HG03460 (cell line): ENCODE measurements around the gene KRTAP2-1.
"Not testable (repeated sequence)": the region's sequence is repeated elsewhere in the genome, so short reads cannot be mapped to it uniquely, and the experiment has no call there.

Experiments
- ATAC-seq: cut with Tn5 transposase; IDR thresholded peaks from one replicate; pipeline ENCODE4 v1.9.1; 2021; ENCODE audit not compliant: unreplicated experiment

Gene KRTAP2-1

DNA sequence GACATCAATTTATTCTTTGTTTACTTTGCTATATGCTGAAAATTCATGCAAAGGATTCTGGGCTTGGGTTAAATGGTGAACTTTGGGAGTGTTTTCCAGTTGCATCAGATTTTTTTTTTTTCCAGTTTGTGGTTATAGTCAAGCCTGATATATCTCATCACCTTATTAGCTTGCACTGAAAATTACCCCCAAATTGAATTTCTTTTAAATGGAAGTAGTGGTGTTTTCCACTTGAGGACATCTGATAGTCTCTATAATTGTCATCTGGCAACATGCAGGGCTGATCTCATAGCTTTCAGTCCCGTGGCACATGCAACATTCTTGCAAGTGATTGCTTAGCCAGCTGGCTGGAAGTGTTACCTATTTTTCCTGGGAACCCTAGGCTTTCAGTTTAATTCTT, 33.5 kb downstream of the KRTAP2-1 start:
- no peak for ATAC-seq

DNA sequence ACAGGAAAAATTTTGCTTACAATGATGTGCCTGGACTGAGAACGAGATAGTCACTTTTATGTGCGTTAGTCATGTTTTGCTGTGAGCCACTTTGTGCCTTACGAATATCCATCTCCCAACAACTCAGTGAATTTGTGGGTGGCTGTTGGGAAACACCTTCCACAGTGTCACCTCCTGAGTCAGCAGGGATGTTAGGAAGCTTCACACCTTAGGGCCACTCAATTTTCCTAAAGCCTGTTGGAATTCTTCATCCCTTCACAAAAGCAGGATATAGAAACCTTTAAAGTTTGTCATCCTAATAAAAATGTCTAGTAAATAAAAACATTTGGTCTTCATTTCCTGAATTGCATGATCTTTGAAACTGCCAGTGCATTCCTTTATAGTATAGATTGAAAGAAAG, 33.9 kb downstream of the KRTAP2-1 start:
- no peak for ATAC-seq

DNA sequence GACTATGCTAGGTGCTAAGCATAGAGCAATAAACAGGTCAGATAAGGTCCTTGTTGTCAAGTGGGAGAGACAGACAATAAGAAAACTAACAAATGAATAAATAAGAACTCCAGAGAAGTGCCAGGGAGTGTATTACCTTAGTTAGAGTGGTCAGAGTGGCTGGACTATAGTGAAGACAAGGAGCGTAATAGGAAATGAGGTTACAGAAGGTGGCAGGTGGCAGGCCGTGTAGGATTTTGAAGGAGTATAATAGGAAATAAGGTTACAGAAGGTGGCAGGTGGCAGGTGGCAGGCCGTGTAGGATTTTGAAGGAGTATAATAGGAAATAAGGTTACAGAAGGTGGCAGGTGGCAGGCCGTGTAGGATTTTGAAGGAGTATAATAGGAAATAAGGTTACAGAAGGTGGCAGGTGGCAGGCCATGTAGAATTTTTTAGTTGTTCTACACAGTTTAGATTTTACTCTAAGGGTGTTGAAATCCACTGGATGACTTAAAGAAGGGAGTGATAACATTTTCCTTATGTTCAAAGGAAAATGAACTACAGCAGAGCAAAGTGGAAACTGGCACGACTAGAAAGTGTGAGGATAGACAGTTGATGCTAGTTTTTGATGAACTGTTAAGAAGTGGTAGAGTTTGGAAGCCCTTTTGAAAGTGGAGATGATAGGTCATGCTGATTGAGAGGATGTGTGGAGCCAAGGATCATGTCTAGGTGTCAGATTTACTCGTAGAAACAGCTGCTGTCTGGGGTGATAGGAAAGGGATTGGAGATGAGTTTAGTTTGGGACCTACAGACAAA, 34.6 kb downstream of the KRTAP2-1 start:
- no peak for ATAC-seq

DNA sequence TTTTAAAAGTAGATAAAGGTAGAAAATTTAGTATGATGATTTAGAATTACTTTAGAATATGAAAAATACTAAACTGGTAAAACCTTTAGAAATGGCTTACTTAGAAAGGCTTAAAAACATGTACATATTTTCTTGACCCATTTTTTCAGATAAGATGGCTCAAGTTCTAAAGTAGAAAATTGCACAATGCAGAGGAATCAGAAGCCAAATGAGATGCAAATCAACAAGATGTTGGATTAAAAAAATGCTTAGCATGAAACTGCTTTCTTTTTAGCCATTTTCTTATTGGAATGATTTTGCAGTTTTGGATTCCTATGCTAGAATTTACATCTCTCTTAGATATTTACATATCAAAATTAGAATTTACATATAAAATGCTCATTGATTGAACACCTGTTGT, 36.7 kb downstream of the KRTAP2-1 start:
- ATAC-seq: no peak

DNA sequence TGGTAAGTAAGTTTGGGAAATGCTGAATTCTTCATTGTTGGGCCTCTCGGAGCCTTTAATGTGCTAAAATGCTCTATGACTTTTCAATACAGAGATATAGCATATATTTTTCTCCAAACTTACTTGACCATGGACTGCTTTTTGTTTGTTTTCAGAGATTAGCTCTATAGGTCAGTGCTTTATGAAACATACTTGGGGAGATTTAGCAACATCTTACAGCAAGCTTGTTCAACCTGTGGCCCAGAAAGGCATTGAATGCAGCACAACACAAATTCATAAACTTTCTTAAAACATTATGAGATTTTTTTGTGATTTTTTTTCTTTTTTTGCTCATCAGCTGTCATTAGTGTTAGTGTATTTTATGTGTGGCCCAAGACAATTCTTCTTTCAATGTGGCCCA, 37.2 kb downstream of the KRTAP2-1 start:
- no peak for ATAC-seq

DNA sequence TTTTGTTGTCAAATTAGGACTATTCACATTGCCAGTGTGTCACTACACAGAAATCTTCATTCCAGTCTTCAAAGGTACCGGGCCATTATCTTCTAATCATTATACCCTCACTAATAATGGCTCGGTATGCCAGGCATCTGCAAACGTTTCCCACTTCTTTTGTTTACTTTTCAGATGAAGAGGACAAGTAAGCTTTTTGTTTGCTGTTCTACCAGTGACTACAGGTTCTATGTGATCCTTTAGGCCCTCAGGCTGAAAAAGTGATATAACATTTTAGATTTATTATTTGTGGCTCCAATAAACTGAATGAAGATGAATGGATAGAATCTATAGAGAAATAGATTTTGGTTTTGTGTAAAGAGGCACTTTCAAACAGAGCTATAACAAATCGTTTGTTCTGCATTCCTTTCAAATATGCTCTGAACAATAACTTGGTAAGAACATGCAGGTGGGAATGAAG, 37.8 kb downstream of the KRTAP2-1 start:
- ATAC-seq: no peak

DNA sequence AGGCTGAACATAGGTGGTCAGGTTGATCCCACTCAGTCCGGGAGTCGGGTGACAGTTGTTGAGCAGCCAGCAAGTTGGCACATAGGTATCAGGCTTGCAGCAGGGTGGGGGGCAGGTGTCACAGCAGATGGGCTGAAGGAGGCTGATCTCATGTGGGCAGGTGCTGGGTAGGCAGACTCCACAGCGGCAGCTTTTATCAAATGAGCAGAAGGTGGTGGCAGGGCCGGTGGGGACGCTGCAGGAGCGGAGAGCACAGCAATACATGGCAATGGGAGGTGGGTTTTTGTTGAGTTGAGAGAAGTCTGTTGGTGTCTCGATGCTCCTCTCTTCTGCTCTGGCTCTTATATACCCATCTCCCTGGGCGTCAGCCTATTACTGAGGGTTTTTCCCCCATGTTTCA, 38.3 kb downstream of the KRTAP2-1 start, which contains the start of gene KRTAP3-1:
TSS of gene KRTAP3-1 (minus strand) at position 318 of the 400 bp plus-strand sequence. CDS start at position 264, 54 bp downstream.
- no peak for ATAC-seq

DNA sequence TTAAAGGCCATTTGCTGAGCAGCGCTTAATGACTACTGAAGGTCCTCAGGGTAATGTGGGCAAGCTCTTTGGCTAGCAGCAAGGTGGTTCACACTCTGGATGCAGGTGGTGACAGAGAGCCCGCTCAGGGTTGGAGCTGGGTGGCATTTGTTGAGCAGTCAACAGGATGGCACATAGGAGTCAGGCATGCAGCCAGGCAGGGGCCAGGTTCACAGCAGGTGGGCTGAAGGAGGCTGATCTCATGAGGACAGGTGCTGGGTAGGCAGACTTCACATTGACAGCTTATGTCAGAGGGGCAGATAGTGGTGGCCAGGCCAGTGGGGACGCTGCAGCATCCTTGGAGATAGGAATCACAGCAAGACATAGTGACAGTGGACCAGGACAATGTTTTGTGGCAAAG, 42.7 kb downstream of the KRTAP2-1 start:
- no peak for ATAC-seq

DNA sequence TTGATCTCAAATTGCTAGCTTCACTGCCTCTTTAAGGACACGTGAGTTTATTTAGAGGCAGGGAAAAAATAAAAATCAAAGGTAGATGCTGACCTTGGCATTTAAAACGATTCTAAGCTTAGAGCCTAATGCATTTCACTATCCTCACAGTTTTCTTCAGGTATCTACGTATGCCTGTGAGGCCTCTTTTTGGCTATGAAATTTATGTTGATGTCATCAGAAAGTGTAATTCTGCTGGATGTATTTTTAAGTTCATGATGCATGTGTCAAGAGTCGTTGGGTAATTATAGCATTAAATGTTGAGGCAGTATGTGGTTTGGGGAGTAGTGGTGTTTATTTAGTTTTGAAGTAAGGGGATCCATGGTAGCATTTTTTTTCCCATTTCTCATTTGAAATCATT, 43.2 kb downstream of the KRTAP2-1 start:
- ATAC-seq: no peak

DNA sequence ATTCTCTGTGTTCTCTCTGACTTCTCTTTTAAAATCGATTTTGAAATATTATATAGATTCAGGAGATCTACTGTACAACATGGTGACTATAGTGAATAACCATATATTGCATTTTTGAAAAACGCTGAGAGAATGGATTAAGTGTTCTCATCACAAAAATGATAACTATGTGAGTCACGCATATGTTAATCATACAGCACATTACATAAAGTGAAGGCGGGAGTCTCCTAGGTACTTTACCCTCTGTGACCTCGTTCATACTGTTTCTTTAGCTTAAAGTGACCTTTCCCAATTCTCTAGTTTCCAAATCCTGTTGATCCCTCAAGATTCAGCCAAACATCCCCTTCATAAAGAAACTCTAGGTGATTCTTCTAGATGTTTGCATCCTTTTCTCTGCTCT, 44.3 kb downstream of the KRTAP2-1 start:
- no peak for ATAC-seq

DNA sequence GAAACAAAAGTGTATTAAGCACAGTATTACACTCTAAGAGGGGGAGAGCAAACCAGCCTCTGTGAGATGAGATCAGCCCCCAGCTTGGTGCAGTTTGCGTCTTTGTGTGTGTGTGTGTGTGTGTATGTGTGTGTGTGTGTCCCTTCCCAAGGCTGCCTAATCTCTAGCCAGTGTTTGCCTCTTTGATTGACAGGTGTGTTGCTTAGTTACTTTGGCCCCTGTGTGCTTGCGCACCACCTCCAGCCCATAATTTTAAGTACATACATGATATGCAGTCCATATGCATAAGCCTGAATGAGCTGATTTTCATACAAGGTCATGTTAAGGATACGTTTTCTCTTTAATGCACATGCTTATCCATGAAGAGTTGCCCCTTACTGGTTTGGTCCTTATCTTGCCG, 45.3 kb downstream of the KRTAP2-1 start:
- no peak for ATAC-seq

DNA sequence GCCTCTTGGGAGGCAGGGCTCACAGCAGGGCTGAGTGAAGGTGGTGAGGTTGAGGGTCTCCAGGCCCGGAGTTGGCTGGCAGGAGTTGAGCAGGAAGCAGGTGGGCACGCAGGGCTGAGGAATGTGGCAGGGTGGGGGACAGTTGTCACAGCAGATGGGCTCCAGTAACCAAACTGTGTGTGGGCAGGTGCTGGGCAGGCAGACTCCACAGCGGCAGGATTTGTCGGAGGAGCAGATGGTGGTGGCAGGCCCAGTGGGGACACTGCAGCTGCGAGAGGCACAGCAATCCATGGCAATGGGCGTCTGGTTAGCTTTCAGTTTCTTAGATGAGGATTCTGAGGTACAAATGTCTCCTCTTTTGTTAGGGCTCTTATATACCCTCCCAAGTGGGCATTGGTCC, 47.6 kb downstream of the KRTAP2-1 start, which contains the start of gene KRTAP3-2:
TSS of gene KRTAP3-2 (minus strand) at position 344 of the 400 bp plus-strand sequence. CDS start at position 291, 53 bp downstream.
- ATAC-seq: not testable (repeated sequence)

DNA sequence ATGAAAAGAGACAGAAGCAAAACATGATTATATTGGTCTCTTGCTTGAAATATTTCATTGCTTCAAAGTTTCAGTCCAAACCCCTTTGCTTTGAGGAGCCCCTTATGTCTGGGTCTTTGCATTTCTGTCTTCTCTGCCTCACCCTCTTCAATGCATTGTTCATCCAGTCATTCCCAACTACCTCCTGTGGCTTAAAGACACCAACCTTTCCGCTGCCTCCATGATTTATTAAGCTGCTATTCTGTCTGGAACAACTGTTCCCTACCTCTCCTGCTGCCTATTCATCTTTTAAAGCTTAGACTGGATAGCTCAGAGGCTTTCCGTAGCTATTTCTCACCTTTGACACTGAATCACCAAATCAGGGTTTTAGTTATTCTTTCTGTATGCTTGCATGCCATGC, 49.8 kb downstream of the KRTAP2-1 start:
- no peak for ATAC-seq

DNA sequence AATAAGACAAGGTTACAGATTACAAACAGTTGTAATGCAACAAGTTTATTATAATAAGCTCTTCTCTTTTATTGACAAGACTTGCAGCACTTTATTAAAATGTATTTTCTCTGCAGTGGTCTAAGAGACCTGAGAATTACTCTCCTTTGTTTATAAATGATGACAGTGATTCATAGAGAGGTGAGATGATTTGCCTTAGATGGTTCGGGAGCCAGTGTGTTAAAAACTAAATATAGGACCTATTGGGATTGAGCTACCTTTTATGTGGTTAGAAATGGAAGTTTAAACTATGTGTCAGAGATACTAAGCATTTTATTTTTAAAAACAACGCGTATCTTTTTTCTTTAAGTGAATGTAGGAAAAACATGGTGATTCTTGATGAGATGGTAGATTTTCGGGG, 50.3 kb downstream of the KRTAP2-1 start:
- no peak for ATAC-seq
